A549 (cell line): ENCODE results near the gene NHLH1. TPM values are rescaled to one million over a fixed set of nuclear protein-coding genes. Genes with fewer than 3 reads are reported as not detected.

Experiments
- ATAC-seq, 2 experiments: fragments of 200-7000 bp in 1 of 2; fragments of >200 bp in 1 of 2; cut with Nextera tagmentation in 1 of 2; cut with Tn5 transposase in 1 of 2; 3 replicates each; pipeline versions ENCODE4 v1.8.0 to v1.9.1; 2018 to 2020; ENCODE audit warnings: mild to moderate bottlenecking in 1 of 2, moderate library complexity in 1 of 2
- CTCF ChIA-PET: fragments of 300-600 bp; sonication (Branson Sonifier 250); formaldehyde crosslinking; extraction: SDS; loops from one replicate; lab custom pipeline; 2021; ENCODE audit warnings: antibody characterized with exemption, inconsistent platforms; lab: Yijun Ruan, JAX
- POLR2A ChIA-PET: fragments of 350-600 bp; formaldehyde crosslinking; extraction: SDS; loops from one replicate; lab custom pipeline; 2021; ENCODE audit warnings: antibody characterized with exemption, inconsistent platforms; lab: Yijun Ruan, JAX
- DNase-seq, 2 experiments: peaks; one replicate each; pipeline versions ENCODE4 v3.0.0 to v3.0.0-alpha.2; 2011 to 2016; ENCODE audit warnings: low read depth in 1 of 2, low spot score in 1 of 2
- FAIRE-seq: peaks from 2 replicates; lab custom pipeline; 2011; peaks lifted over from hg19 to GRCh38; lab: Jason Lieb, UNC
- H3K27ac ChIP-seq, 2 experiments: fragments of >200 bp; sonication (Bioruptor Twin); formaldehyde crosslinking; 3 replicates each; pipeline ENCODE4 v1.5.1; 2016 to 2017
- H3K4me1 ChIP-seq: fragments of >200 bp; sonication (Bioruptor Twin); formaldehyde crosslinking; 3 replicates; pipeline ENCODE4 v1.6.1; 2016
- H3K4me2 ChIP-seq: fragments of >200 bp; sonication (Bioruptor Twin); formaldehyde crosslinking; 3 replicates; pipeline ENCODE4 v1.6.1; 2016
- H3K4me3 ChIP-seq: fragments of >200 bp; sonication (Bioruptor Twin); formaldehyde crosslinking; 3 replicates; pipeline ENCODE4 v1.5.1; 2016
- H3K9me3 ChIP-seq: fragments of >200 bp; sonication (Bioruptor Twin); formaldehyde crosslinking; 3 replicates; pipeline ENCODE4 v1.6.1; 2016
- CBX2 ChIP-seq: fragments of 200-600 bp; sonication (generic); IDR thresholded peaks from 2 replicates; pipeline ENCODE4 v1.6.1; 2016; ENCODE audit warnings: low read depth, mild to moderate bottlenecking, borderline replicate concordance
- CEBPB ChIP-seq, 2 experiments: fragments of >200 bp in 1 of 2; sonication (Bioruptor Twin) in 1 of 2; formaldehyde crosslinking in 1 of 2; IDR thresholded peaks; 2 replicates each; pipeline ENCODE4 v1.6.1; 2012 to 2016
- CHD2 ChIP-seq: fragments of 150-350 bp; IDR thresholded peaks from 2 replicates; pipeline ENCODE4 v1.6.1; 2014; ENCODE audit warnings: low read length; ENCODE audit not compliant: partially characterized antibody
- CHD4 ChIP-seq: fragments of 200-600 bp; sonication (generic); IDR thresholded peaks from 2 replicates; pipeline ENCODE4 v1.6.1; 2016; ENCODE audit warnings: antibody characterized with exemption, mild to moderate bottlenecking, borderline replicate concordance
- EHF ChIP-seq: fragments of 250-450 bp; sonication (Bioruptor Pico); IDR thresholded peaks from 2 replicates; pipeline ENCODE4 v1.5.0; 2020; ENCODE audit warnings: mild to moderate bottlenecking
- EHMT2 ChIP-seq: fragments of 200-600 bp; sonication (generic); IDR thresholded peaks from 2 replicates; pipeline ENCODE4 v1.6.1; 2016; ENCODE audit warnings: antibody characterized with exemption, low read depth, mild to moderate bottlenecking, moderate library complexity
- EP300 ChIP-seq, 2 experiments: fragments of >200 bp; sonication (Bioruptor Twin); formaldehyde crosslinking; IDR thresholded peaks; 2 replicates in 1 of 2; 3 replicates in 1 of 2; pipeline ENCODE4 v1.6.1; 2016 to 2017
- ESRRA ChIP-seq: fragments of 150-350 bp; IDR thresholded peaks from 2 replicates; pipeline ENCODE4 v1.6.1; 2014; ENCODE audit warnings: mild to moderate bottlenecking, low read length, borderline replicate concordance
- FOXS1 ChIP-seq: fragments of 250-450 bp; sonication (Bioruptor Pico); IDR thresholded peaks from 2 replicates; pipeline ENCODE4 v1.5.0; 2020; ENCODE audit warnings: mild to moderate bottlenecking, moderate library complexity
- HDAC2 ChIP-seq: fragments of 200-600 bp; sonication (generic); IDR thresholded peaks from 2 replicates; pipeline ENCODE4 v1.6.1; 2016
- HEYL ChIP-seq: fragments of 250-450 bp; sonication (Bioruptor Pico); IDR thresholded peaks from 2 replicates; pipeline ENCODE4 v1.8.0; 2021; ENCODE audit warnings: mild to moderate bottlenecking, moderate library complexity
- HOXB5 ChIP-seq: fragments of 250-450 bp; sonication (Bioruptor Pico); IDR thresholded peaks from 2 replicates; pipeline ENCODE4 v1.5.0; 2020; ENCODE audit warnings: mild to moderate bottlenecking, moderate library complexity
- KDM1A ChIP-seq: fragments of 200-600 bp; sonication (generic); IDR thresholded peaks from 2 replicates; pipeline ENCODE4 v1.6.1; 2016; ENCODE audit warnings: low read depth, mild to moderate bottlenecking
- KDM5A ChIP-seq: fragments of 200-600 bp; sonication (generic); IDR thresholded peaks from 2 replicates; pipeline ENCODE4 v1.6.1; 2016; ENCODE audit warnings: antibody characterized with exemption, mild to moderate bottlenecking
- MAFK ChIP-seq: fragments of 450-650 bp; IDR thresholded peaks from 2 replicates; pipeline ENCODE4 v1.6.1; 2014; ENCODE audit not compliant: partially characterized antibody
- MAZ ChIP-seq: fragments of 150-350 bp; IDR thresholded peaks from 2 replicates; pipeline ENCODE4 v1.6.1; 2014; ENCODE audit warnings: antibody characterized with exemption, low read depth, low read length, borderline replicate concordance
- NFE2L2 ChIP-seq: fragments of 150-350 bp; conservative IDR thresholded peaks from 2 replicates; pipeline ENCODE4 v1.6.1; 2014; ENCODE audit warnings: low read length
- NPAS2 ChIP-seq: fragments of 250-450 bp; sonication (Bioruptor Pico); IDR thresholded peaks from 2 replicates; pipeline ENCODE4 v1.8.0; 2022; ENCODE audit warnings: mild to moderate bottlenecking, moderate library complexity, borderline replicate concordance
- NR3C1 ChIP-seq: fragments of >200 bp; sonication (Bioruptor Twin); formaldehyde crosslinking; IDR thresholded peaks from 3 replicates; pipeline ENCODE4 v1.6.1; 2017
- POLR2A ChIP-seq: IDR thresholded peaks from 2 replicates; pipeline ENCODE4 v1.6.1; 2012; ENCODE audit warnings: mild to moderate bottlenecking, low read length
- RFX5 ChIP-seq: fragments of 450-650 bp; IDR thresholded peaks from 2 replicates; pipeline ENCODE4 v1.7.1; 2014; ENCODE audit warnings: antibody characterized with exemption, mild to moderate bottlenecking, moderate library complexity
- SMC3 ChIP-seq: fragments of >200 bp; sonication (Bioruptor Twin); formaldehyde crosslinking; IDR thresholded peaks from 3 replicates; pipeline ENCODE4 v1.6.1; 2018; ENCODE audit warnings: inconsistent platforms
- SREBF2 ChIP-seq: fragments of 450-650 bp; IDR thresholded peaks from 2 replicates; pipeline ENCODE4 v1.6.1; 2014; ENCODE audit warnings: mild to moderate bottlenecking, moderate library complexity
- TP53 ChIP-seq: fragments of 250-450 bp; sonication (Bioruptor Pico); IDR thresholded peaks from 2 replicates; pipeline ENCODE4 v1.5.0; 2021; ENCODE audit warnings: mild to moderate bottlenecking, moderate library complexity
- ZC3H11A ChIP-seq: fragments of 450-650 bp; IDR thresholded peaks from 2 replicates; pipeline ENCODE4 v1.6.1; 2014; ENCODE audit warnings: antibody characterized with exemption, mild to moderate bottlenecking
- ZSCAN20 ChIP-seq: fragments of 250-450 bp; sonication (Bioruptor Pico); IDR thresholded peaks from 2 replicates; pipeline ENCODE4 v1.8.0; 2022; ENCODE audit warnings: mild to moderate bottlenecking, moderate library complexity
- WGBS: methylation state at CpG from one replicate; pipeline ENCODE4 v1.1.6; 2017; ENCODE audit errors: missing lambda C conversion rate; 5-methylcytosine and 5-hydroxymethylcytosine counted together
- polyA plus RNA-seq, 4 experiments: library from polyadenylated mRNA; depleted of rRNA in 3 of 4; stranded (reverse); fragments of >200 nt; fragmentation: RNase III in 1 of 4; extraction: RNeasy Plus Mini Kit Qiagen cat#74134 plus additional on column Dnase treatment in 1 of 4; gene quantifications; 2 replicates in 3 of 4; 3 replicates in 1 of 4; pipeline ENCODE4 v1.2.3, GENCODE V29; 2011 to 2017
- TF ChIP-seq, protein P1 (sequence below): fragments of 250-450 bp; sonication (Bioruptor Pico); IDR thresholded peaks from 2 replicates; pipeline ENCODE4 v1.5.0; 2021; ENCODE audit warnings: mild to moderate bottlenecking, moderate library complexity, borderline replicate concordance
- TF ChIP-seq, protein P2 (sequence below): IDR thresholded peaks from 2 replicates; pipeline ENCODE4 v1.6.1; 2012
- TF ChIP-seq, protein P3 (sequence below): IDR thresholded peaks from 2 replicates; pipeline ENCODE4 v1.6.1; 2012
- TF ChIP-seq, protein P4 (sequence below): fragments of 450-650 bp; IDR thresholded peaks from 2 replicates; pipeline ENCODE4 v1.6.1; 2014; ENCODE audit warnings: antibody characterized with exemption

Gene NHLH1
- polyA plus RNA-seq, 2 of the 4 experiments (the other 2 are of a cell fraction), result 0.34 to 0.63 TPM

DNA sequence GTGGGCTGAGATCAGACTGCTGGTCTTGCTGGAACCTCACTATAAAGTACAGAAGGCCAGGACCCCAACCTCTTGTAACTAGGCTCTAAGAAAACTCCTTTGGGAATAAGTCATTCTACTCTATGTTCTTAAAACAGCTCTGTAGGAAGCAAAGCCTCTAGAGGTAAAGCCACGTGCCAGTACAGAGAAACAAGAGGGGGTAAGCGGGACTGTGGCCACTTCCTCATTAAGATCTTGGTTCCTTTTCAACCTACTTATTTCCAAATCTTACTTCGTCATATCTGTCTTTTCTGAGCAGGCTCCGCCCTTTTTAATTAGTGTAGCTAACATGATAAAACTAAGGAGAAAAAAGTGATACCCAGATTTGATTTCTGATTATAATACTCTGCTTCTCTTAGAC lies 19.9 kb upstream of the NHLH1 start:
- Histone ChIP-seq H3K4me1 (peaks cover 5% of the 10 kb centered on the region; the same call in 2 of the 3 replicates), H3K4me2 (no peak overlapping the region), H3K9me3 (no peaks in the 10 kb centered on the region), H3K4me3 (no peak overlapping the region), H3K27ac (no peak overlapping the region)
- POLR2A ChIA-PET, result interaction anchor here (0.7 kb wide), 1 partner anchor 15 kb away, joined by 4 read pairs; no protein-coding TSS in a partner anchor
- 85% methylated on average over 4 of the region's 4 CpGs for WGBS
- ATAC-seq (no peak), DNase-seq (no peak), FAIRE-seq (no peak)
- CTCF ChIA-PET, result interaction anchor here (1.3 to 2.7 kb wide), 2 partner anchors 29 to 56 kb away, joined by 5 to 13 read pairs; no protein-coding TSS in a partner anchor
- TF ChIP-seq KDM5A (no peak), EHMT2 (no peak), MAZ (no peak), FOXS1 (CRISPR knock-in tag) (no peak), MAFK (no peak), EP300 (IDR thresholded peaks at IDR 0.05) (no peak), NR3C1 (no peak), HDAC2 (no peak), NFE2L2 (no peak)
- TF ChIP-seq, protein P1, sequence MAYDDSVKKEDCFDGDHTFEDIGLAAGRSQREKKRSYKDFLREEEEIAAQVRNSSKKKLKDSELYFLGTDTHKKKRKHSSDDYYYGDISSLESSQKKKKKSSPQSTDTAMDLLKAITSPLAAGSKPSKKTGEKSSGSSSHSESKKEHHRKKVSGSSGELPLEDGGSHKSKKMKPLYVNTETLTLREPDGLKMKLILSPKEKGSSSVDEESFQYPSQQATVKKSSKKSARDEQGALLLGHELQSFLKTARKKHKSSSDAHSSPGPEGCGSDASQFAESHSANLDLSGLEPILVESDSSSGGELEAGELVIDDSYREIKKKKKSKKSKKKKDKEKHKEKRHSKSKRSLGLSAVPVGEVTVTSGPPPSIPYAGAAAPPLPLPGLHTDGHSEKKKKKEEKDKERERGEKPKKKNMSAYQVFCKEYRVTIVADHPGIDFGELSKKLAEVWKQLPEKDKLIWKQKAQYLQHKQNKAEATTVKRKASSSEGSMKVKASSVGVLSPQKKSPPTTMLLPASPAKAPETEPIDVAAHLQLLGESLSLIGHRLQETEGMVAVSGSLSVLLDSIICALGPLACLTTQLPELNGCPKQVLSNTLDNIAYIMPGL, result no peak

DNA sequence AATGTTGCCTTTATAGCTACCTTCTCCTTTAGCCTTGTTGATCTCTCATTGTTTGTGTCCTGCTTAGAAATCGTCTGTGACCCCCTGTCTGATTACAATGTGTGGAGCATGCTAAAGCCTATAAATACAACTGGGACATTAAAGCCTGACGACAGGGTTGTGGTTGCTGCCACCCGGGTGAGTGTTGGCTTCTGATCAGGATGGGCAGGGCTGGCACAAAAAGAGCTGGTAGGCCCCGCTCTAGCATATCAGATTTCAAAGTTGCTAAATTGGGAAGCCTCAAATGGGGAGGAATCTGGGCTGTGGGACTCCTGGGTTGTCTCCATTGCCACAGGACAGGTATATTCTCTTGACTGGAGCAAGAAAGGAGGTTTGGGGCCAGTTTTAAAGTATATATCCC lies 15.2 kb upstream of the NHLH1 start:
- H3K4me3 ChIP-seq, result no peak overlapping the region
- H3K9me3 ChIP-seq, result no peaks in the 10 kb centered on the region
- CTCF ChIA-PET, result interaction anchor here (1.4 to 7.5 kb wide), 3 partner anchors 11 to 62 kb away, joined by 3 to 54 read pairs (median 17); no protein-coding TSS in a partner anchor
- DNase-seq (no peak), ATAC-seq (no peak), FAIRE-seq (no peak)
- H3K4me1 ChIP-seq, result no peaks in the 10 kb centered on the region
- H3K4me2 ChIP-seq, result no peak overlapping the region
- POLR2A ChIA-PET, result no interaction called here
- no peak overlapping the region for H3K27ac ChIP-seq
- 88% methylated on average over 4 of the region's 4 CpGs for WGBS
- no peak for TF ChIP-seq POLR2A
- no peak for TF ChIP-seq ZSCAN20 (CRISPR knock-in tag)
- TF ChIP-seq TP53 (CRISPR knock-in tag), result no peak
- TF ChIP-seq MAFK, result no peak
- no peak for TF ChIP-seq EHF
- TF ChIP-seq SMC3, result no peak
- no peak for TF ChIP-seq FOXS1 (CRISPR knock-in tag)
- TF ChIP-seq, protein P2, sequence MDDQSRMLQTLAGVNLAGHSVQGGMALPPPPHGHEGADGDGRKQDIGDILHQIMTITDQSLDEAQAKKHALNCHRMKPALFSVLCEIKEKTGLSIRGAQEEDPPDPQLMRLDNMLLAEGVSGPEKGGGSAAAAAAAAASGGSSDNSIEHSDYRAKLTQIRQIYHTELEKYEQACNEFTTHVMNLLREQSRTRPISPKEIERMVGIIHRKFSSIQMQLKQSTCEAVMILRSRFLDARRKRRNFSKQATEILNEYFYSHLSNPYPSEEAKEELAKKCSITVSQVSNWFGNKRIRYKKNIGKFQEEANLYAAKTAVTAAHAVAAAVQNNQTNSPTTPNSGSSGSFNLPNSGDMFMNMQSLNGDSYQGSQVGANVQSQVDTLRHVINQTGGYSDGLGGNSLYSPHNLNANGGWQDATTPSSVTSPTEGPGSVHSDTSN, result no peak
- no peak for TF ChIP-seq CHD2
- TF ChIP-seq CBX2, result no peak
- TF ChIP-seq, protein P3, sequence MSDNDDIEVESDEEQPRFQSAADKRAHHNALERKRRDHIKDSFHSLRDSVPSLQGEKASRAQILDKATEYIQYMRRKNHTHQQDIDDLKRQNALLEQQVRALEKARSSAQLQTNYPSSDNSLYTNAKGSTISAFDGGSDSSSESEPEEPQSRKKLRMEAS, result no peak
- TF ChIP-seq ZC3H11A, result no peak
- TF ChIP-seq, all 56 proteins: peak for 0

DNA sequence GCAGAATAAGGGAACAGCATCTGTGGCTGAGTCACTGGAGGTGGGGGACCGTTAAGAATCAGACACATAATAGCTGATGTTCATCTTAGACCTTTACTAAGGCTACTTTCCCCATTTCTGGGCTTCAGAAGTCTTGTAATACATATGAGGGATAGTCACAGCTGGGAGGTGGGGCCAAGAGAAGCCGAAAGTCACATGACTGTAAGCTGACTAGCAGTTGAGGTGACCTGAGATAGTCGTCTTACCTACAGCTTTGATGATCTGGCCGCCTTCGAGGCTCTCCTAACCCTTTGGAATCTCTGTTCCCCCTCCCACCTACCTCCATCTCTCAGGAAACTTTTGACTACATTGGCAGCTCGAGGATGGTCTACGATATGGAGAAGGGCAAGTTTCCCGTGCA lies 14.3 kb upstream of the NHLH1 start:
- Histone ChIP-seq H3K27ac (no peak overlapping the region), H3K4me3 (no peak overlapping the region), H3K4me1 (no peaks in the 10 kb centered on the region), H3K9me3 (no peaks in the 10 kb centered on the region), H3K4me2 (no peak overlapping the region)
- ChIA-PET CTCF (interaction anchor here (1.6 to 7.5 kb wide), 4 partner anchors 10 to 255 kb away, joined by 5 to 54 read pairs (median 20); no protein-coding TSS in a partner anchor), POLR2A (no interaction called here)
- DNase-seq (no peak), ATAC-seq (no peak), FAIRE-seq (no peak)
- TF ChIP-seq CHD4 (no peak), HOXB5 (no peak), KDM1A (no peak), SREBF2 (no peak), POLR2A (no peak), ESRRA (no peak), ZSCAN20 (CRISPR knock-in tag) (no peak), RFX5 (no peak), CEBPB (IDR thresholded peaks at IDR 0.05) (no peak), EP300 (IDR thresholded peaks at IDR 0.05) (no peak), NPAS2 (CRISPR knock-in tag) (no peak), EHMT2 (no peak), TP53 (CRISPR knock-in tag) (no peak), HEYL (CRISPR knock-in tag) (no peak)
- TF ChIP-seq, protein P4, sequence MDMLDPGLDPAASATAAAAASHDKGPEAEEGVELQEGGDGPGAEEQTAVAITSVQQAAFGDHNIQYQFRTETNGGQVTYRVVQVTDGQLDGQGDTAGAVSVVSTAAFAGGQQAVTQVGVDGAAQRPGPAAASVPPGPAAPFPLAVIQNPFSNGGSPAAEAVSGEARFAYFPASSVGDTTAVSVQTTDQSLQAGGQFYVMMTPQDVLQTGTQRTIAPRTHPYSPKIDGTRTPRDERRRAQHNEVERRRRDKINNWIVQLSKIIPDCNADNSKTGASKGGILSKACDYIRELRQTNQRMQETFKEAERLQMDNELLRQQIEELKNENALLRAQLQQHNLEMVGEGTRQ, result no peak
- 90% methylated on average over 8 of the region's 8 CpGs for WGBS
